GM12864 (cell line): ENCODE results near the gene LRRN3.

Source experiments
- DNase-seq: peaks from one replicate; pipeline ENCODE4 v3.0.0-alpha.2; 2011; ENCODE audit warnings: low read depth
- H3K4me3 ChIP-seq: 2 replicates; pipeline ENCODE4 v1.5.1; 2011; ENCODE audit warnings: mild to moderate bottlenecking, low read depth, low read length, control low read depth
- TF ChIP-seq, protein P1 (sequence below): IDR thresholded peaks from 2 replicates; pipeline ENCODE4 v1.5.1; 2011; ENCODE audit warnings: low read depth, mild to moderate bottlenecking, moderate library complexity, low read length, control low read depth, inconsistent platforms; ENCODE audit errors: missing control alignments

Gene LRRN3

GRCh38 chr7:111090846-111091245, at the start of gene LRRN3:
LRRN3 (plus strand) TSS chr7:111091127; CDS start chr7:111122773, 31,646 bp downstream.
- no peak within 1 kb of the TSS for H3K4me3 ChIP-seq
- no peak for DNase-seq
- TF ChIP-seq, protein P1, sequence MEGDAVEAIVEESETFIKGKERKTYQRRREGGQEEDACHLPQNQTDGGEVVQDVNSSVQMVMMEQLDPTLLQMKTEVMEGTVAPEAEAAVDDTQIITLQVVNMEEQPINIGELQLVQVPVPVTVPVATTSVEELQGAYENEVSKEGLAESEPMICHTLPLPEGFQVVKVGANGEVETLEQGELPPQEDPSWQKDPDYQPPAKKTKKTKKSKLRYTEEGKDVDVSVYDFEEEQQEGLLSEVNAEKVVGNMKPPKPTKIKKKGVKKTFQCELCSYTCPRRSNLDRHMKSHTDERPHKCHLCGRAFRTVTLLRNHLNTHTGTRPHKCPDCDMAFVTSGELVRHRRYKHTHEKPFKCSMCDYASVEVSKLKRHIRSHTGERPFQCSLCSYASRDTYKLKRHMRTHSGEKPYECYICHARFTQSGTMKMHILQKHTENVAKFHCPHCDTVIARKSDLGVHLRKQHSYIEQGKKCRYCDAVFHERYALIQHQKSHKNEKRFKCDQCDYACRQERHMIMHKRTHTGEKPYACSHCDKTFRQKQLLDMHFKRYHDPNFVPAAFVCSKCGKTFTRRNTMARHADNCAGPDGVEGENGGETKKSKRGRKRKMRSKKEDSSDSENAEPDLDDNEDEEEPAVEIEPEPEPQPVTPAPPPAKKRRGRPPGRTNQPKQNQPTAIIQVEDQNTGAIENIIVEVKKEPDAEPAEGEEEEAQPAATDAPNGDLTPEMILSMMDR: no peak

DNA sequence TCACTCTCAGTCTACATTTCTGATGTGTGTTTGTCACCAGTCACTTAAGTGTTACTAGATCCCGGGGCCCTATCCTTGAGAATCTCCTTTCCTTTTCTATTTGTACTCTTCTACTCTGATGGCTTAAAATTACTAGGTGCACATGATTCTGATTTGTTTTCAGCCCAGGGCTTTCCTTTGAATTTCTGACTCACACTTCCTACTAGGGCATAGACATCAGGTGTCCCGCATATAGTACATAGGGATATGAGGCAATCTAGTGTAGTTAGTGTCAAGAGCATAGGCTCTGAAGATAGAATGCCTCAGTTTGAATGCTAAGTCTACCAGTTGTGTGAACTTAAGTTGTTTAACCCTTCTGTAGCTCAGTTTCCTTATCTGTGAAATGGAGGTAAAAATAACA, 49.4 kb upstream of the LRRN3 start:
- H3K4me3 ChIP-seq: no peak overlapping the region
- no peak for DNase-seq
- TF ChIP-seq, protein P1: no peak

DNA sequence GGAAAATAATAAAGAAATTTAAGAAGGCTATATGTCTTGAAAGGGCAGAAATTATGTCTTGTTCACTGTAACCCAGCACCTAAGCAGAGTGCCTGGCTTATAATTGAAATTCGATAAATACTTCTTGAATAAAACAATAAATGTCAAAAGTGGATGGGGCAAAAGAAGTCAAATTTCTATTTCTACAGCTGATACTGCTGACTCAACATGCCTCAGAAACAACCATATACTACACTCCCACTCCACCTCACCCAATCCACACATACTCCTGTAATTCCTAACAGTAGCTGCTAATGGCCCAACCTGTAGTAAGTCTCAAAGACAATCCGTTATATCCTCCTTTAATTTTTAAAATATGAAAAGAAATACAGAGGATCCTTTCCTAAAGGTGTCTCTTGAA, 48.1 kb upstream of the LRRN3 start:
- TF ChIP-seq, protein P1: no peak
- H3K4me3 ChIP-seq: no peak overlapping the region
- DNase-seq: no peak

- no peak overlapping the region for H3K4me3 ChIP-seq
- TF ChIP-seq, protein P1: no peak
- DNase-seq: no peak
Observed at GRCh38 chr7:111043561-111043960, 47.4 kb upstream of the LRRN3 start.

DNA sequence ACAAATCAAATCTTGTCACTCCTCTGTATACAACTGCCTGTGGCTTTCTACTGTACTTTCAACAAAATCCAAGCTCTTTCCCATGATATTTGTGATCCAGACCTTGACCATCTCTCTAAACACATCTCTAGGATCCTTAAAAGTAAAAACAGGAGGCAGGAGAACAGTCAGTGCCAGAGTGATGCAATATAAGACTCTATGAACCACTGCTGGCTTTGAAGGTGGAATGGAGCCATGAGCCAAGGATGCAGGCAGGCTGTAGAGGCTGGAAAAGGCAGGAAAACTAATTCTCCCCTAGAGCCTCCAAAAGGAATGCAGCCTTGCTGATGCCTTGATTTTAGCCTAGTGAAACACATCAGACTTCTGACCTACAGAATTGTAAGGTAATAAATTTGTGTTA, 45.5 kb upstream of the LRRN3 start:
- no peak for DNase-seq
- no peak overlapping the region for H3K4me3 ChIP-seq
- TF ChIP-seq, protein P1: no peak

GRCh38 chr7:111047595-111047994, 43.3 kb upstream of the LRRN3 start:
- no peak overlapping the region for H3K4me3 ChIP-seq
- TF ChIP-seq, protein P1: no peak
- no peak for DNase-seq

GRCh38 chr7:111049971-111050680, 40.8 kb upstream of the LRRN3 start:
- H3K4me3 ChIP-seq: no peak overlapping the region
- DNase-seq: no peak
- TF ChIP-seq, protein P1: no peak
